HT-29 (cell line): ENCODE data around the gene PADI1. TPM values are rescaled to one million over a fixed set of nuclear protein-coding genes. Genes with fewer than 3 reads are reported as not detected.

Source experiments
- DNase-seq: peaks from one replicate; pipeline ENCODE4 v3.0.0-alpha.2; 2015; ENCODE audit warnings: low spot score
- total RNA-seq: library from RNA; depleted of rRNA; stranded (reverse); fragments of >200 nt; shearing (Covaris generic); gene quantifications from 2 replicates; pipeline ENCODE4 v1.2.3, GENCODE V29; 2014

The PADI1 gene
- total RNA-seq, 1 experiment from 2014 or later, result 16.3 TPM

GRCh38 chr1:17183388-17184160, 21.4 kb upstream of the PADI1 start:
- DNase-seq, result no peak

GRCh38 chr1:17184161-17184665, 20.7 kb upstream of the PADI1 start:
- no peak for DNase-seq

GRCh38 chr1:17184822-17185484, 20.0 kb upstream of the PADI1 start:
- no peak for DNase-seq

DNA sequence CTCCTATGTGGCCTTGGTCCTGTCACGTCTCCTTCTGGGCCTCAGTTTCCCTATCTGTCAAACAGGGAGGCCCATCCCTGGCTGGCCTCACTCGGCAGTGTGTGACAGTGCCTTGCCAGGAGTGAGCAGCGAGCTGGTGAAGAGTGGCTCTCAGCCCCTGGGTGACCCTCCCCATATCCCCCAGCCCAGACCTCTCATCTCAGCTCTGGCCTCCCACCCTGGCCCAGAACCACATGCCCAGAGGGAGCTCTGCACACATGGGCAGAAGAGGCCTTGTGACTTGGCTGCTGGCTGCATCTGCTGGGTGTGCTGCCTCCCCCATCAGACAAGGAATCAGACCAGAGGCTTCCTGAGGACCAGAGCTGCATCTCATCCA, 19.5 kb upstream of the PADI1 start:
- DNase-seq, result no peak

DNA sequence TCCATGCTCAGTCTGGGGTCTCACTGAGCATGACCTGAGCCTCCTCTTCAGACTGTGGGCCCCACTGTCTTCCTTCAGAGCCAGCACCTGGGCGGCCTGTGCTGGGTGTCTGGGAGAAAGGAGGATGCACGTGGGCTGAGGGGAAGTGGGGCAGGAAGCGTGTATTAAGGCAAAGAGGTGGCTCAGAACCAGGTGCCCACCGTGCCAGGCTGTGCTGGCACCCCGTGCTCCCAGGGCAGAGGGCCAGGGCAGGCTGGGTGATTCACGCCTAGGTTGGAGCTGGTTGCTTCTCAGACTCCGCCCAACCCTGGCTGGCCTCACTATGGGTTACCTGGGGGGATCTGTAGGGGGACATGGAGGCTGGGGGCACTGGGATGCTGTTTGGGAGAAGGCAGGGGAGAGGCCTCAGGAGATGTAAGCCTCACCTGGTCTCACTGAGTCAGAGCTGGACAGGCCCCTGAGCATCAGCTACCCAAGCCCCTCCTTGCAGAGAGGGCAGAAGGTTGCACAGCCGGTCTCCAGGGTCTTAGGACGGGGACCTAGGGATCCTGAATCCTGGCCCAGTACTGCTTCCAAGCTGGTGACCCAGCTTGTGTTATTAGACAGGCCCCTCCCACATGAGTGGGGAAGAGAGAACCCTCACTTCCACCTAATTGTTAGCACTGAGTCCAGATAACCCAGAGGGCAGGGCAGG, 18.6 kb upstream of the PADI1 start:
- DNase-seq, result peak; percentile 29

DNA sequence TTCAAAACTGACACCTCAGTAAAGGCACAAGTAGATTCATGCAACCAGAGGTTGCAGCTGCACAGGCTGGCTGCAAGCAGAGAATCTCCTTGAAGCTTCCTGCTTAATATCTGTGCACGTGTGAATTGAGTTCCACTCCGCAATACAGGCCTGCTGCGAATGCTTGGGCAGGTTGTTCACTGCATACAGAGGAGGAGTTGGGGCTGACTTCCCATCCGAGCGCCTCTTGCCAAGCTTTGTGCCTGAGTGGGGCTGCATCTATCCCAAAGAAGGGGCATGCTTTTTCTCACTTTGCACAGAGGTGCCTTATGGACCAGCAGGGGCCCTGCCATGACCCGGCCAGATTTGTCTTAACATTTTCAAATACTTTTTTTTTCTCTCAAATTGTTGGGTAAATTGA, 17.9 kb upstream of the PADI1 start:
- DNase-seq, result no peak

- DNase-seq, result no peak
Measured at GRCh38 chr1:17188217-17188616, 16.7 kb upstream of the PADI1 start.

GRCh38 chr1:17188889-17189631, 15.9 kb upstream of the PADI1 start:
- DNase-seq, result no peak

DNA sequence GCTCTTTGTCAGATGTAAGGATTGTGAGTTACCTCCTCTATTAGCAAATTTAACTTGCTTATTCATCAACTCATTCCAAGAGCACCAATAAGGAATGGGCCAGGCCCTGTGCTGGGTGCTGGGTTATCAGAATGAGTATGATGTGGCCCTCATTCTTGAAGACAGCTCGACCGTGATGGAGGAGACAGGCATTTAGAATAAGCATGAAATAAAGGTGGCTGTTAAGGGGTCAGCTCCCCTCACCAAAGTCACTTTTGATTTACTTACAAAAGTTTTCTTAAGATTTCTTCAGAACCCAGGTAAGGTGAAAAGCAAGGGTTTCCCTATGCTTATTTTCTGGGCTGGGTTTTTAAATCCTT, 15.3 kb upstream of the PADI1 start:
- no peak for DNase-seq

- DNase-seq, result peak; percentile 92
Measured at GRCh38 chr1:17190010-17190995, 14.6 kb upstream of the PADI1 start.

- no peak for DNase-seq
Measured at GRCh38 chr1:17191990-17192242, 13.0 kb upstream of the PADI1 start.

DNA sequence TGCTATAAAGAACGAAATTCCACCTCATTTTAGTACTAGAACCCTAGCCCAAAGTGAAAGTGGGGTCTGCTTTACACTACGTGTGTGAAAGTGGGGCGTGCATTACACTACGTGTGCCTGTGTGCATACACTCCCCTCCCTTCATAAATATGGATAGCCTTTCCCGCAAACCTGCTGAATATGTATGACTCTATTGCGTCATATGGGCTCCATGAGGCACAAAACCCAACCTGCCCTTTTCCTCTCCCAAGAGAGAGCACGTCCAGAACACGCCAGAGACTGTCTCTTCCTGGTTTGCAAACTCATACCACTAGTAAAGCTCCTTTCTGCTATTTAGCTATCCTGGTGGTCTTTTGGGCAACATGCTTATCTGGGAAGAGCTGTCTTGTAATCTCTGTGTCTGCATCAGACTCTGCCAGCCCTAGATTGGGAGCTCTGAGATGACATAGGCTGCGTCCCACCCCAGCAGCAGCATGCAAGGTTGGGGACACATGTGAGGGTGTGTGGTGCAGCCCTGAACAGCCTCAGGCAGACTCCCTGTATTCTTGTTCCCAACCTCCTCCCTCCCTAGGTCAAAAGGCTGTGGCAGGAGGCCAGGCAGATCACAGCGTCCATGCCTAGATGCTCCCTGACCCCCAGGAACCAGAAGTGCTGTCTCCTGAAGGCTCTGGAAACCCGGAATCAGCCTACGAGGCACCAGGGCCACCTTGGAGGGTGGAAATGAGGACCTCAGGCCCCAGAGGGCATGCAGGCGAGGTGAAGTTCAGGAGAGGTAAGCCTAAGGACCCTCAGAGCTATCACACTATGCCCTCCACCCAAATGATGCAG, 12.3 kb upstream of the PADI1 start:
- no peak for DNase-seq

DNA sequence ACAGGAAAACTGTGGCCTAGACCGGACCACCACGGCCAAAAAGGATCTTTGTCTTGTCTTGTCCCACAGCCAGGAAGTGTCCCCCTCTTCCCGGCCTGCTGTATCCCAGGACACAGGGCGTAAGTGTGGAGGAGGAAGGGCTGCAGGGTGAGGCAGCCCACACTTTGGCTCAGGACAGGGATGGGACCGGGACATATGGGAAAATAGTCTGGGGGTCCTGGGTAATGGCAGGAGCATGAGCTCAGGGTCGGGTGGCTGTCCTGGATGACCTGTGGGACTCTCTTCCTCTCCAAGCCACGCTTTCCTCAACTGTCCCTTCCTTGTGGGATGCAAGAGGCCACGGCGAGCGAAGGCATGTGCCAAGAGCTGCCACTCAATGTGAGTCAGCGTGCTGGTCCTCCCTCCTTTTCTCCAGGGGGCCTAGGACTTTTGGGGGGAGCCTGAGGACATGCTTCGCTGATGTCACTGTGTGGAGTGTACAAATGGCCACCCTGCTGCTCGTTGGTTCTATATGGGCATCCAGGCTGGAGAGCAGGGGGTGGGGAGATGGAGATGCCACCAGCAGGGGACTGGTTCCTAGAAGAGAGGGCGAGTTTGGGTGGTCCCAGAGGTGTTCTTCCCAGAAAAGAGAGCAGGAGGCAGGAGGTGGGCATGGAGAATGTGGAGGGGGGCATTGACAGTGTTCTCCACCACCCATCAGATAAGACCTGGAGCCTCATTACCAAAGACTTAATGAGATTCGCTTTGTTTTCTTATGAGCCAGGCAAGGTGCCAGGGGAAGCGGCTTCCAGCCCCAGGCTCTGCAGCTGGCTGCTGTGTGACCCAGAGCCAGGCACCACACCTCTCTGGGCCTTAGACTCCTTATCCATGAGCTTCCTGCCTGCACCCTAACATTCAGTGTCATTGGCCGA, 11.5 kb upstream of the PADI1 start:
- no peak for DNase-seq

GRCh38 chr1:17194133-17194475, 10.8 kb upstream of the PADI1 start:
- DNase-seq, result no peak

- no peak for DNase-seq
Measured at GRCh38 chr1:17194615-17195528, 10.1 kb upstream of the PADI1 start.

DNA sequence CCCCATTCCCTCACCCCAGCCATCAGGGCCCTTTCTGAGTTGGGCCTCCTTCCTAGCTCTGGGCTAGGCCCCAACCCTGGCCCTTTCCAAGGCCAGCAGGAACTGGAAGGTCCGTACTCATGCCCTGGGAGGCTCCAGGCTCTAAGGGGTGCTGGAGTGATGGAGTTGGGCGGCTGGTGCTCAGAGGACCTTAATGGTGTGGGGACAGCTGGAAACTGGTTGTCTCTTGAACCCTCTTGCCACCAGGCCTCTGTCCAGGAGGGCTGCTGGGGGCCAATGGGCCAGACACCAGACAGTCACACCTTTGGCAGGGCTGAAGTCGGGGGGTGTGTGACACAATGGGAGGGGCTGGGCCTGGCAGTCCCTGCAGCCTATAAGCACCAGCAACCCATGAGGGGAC, 9.2 kb upstream of the PADI1 start:
- DNase-seq, result no peak

- DNase-seq, result no peak
Measured at GRCh38 chr1:17196496-17197185, 8.3 kb upstream of the PADI1 start.
